Activated CD4-positive, alpha-beta T cell treated with anti-CD3 and anti-CD28 coated beads, Interleukin-2, Interleukin-4, amounts not matched to agents 100 ng/mL and 50 ng/mL, durations not matched to agents 16 hours and 8 hours (primary cell): Measurements from ENCODE around the gene MRPL27.

Experiments
- DNase-seq: peaks from one replicate; pipeline ENCODE4 v3.0.0-alpha.2; 2020; ENCODE audit warnings: low spot score

MRPL27 gene

GRCh38 chr17:50386510-50386909 lies 13.5 kb upstream of the MRPL27 start:
- no peak for DNase-seq

- no peak for DNase-seq
Measured at GRCh38 chr17:50382931-50383330, 9.9 kb upstream of the MRPL27 start.

- DNase-seq, result no peak
Measured at GRCh38 chr17:50381920-50382319, 8.9 kb upstream of the MRPL27 start.

GRCh38 chr17:50381260-50381815 lies 8.4 kb upstream of the MRPL27 start:
- DNase-seq, result no peak

DNA sequence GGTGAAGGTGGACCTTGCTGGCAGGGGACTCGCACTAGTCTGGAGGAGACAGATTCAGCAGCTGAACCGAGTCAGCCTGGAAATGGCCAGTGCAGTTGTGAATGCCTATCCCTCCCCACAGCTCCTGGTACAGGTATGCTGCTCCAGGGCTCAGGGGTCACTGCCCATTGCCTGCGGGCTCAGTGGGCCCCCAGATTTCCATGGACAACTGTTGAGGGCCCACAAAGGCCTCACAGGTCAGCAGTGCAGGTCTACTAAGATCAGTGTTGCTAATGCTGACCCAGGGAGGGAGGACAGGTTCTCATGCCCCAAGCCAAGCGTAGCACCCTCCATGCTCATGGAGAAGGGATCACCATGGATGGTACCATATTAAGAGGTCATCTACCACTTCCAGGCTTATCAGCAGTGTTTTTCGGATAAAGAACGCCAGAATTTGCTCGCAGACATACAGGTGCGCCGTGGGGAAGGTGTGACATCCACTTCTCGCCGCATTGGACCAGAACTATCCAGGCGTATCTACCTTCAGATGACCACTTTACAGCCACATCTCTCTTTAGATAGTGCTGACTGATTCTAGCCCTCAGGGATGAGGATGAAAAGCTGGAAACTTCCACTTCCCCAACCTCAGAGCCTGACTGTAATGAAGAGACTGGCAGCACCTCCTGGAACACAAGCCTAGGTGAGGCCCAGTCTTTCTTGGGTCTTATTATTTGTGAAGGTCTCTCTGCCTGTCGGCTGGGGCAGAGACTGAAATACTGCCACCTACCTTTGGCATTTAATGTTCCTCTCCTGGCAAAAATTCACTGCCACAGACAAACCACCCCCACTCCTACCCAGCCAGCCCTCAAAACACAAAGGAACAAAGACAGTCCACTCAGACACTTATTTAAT lies 7.6 kb upstream of the MRPL27 start:
- no peak for DNase-seq

GRCh38 chr17:50379351-50380132 lies 6.6 kb upstream of the MRPL27 start:
- no peak for DNase-seq

GRCh38 chr17:50375858-50376538 lies 3.0 kb upstream of the MRPL27 start:
- DNase-seq, result no peak

DNA sequence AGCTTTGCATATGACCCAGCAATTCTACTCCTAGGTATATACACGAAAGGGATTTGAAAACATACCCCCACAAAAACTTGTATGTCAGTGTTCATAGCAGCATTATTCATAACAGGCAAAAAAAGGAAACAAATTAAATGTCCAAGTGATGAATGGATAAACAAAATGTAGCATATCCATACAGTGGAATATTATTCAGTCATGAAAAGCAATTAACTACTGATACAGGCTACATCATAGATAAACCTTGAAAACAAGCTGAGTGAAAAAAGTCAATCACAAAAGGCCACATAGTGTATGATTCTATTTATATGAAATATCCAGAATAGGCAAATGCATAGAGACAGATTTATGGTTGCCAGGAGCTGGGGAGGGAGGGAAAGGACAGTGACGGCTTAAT lies 721 bp upstream of the MRPL27 start:
- no peak for DNase-seq

DNA sequence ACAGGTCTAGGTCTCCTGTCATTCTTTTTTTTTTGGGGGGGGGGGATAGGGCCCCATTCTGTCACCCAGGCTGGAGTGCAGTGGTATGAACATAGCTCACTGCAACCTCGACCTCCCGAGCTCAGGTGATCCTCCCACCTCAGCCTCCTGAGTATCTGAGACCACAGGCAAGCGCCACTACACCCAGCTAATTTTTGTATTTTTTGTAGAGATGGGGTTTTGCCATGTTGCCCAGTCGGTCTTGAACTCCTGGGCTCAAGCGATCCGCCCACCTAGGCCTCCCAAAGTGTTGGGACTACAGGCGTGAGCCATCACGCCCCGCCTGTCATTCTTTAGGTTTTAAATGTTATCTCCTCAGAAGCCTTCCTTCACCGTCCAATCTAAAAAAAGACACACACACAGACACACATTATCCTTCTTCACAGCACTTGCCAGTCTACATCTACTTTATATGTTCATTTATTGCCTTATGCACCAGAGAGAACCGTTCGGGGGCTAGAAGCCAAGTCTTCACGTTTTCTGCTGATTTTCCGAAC lies 694 bp downstream of the MRPL27 start:
- DNase-seq, result no peak

DNA sequence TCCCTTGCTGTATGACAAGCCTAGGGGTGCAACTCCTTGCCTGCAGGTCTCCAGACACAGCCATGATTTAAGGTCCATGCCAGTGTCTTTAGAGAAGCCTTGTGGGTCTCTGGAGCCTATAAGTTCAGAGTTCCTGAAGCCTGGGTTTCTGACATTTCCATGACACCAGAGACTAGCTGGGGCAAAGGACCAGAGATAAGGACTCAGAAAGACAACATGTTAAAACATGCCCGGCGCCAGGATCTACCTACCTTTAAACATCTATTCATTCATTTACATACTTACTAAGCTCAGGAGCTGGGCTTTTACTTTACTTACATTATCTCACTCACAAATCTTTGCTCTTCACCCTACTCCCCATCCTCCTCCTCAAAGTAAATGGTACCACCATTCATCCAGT lies 1.5 kb downstream of the MRPL27 start:
- no peak for DNase-seq

- no peak for DNase-seq
Measured at GRCh38 chr17:50370052-50370451, 2.9 kb downstream of the MRPL27 start.

DNA sequence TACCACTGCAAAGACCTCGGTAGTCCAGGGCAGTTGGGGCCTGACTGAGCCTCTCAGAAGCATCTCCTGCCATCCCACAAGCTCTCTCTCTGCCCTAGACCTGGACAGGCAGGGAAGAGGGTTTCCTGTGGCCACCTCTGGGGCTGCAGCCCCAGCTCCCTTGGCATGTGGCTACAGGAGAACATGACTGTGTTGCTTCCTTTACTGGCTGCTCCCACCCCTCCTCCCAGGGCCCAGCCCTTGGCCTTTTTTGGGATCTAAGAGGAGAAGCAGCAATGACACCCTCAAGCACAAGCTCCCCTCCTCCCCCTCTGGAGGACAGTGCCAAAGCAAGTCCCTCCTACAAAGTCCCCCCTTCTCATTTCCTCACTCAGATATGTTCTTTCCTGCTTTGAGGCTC lies 5.6 kb downstream of the MRPL27 start:
- no peak for DNase-seq

DNA sequence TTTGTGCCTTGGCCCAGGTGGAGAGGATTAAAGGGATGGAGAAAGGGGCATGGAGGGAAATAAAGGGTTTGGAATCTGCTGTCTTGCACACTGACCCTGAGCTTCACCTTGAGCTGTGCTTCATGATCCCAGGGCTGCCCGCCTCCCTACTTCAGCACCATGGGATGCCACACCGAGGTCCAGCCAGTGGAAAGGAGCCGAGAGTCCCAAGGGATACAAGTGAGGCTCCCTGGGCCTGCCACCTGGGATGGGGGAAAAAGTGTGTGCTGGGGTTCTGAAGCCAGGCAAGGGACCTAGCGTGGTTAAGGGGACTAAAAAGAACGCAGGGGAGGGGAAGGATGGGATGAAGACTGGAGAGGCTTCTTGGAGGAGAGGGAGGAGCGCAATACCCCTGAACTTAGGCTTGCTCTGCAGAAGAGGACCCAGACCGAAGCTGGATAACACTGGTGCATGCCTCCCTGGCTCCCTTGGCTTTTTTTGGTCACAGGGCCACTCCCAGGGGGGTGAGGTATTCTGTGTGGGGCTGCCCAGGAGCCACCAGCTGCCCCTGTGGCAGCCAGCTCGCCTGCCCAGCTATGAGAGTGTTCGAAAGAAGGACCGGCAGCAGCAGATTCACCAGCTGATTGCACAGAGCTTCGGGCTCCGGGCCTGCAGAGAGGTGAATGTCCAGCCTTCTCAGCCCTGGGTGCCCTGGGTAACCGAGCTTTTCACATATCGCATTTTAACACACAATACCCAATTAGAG lies 7.2 kb downstream of the MRPL27 start:
- no peak for DNase-seq

GRCh38 chr17:50365165-50365564 lies 7.8 kb downstream of the MRPL27 start:
- no peak for DNase-seq

DNA sequence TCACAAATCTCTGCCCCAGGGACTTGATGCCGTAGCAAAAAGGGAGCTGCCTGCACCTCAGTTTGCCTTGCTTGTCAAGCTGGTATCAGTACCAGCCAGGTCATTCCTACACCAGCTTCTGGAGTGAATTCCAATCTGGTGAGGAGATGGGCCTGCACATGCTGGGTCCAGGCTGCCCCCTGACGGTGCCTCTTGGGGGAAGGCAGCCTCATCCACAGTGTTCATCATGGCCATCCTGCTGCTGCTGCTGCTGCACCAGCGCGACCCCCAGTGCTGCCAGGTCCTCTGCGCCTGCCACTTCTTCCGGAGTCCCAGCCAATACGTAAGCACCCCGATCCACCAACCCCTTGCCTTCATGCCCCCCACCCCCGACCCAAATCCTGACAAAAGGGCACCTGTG lies 8.3 kb downstream of the MRPL27 start:
- DNase-seq, result no peak

DNA sequence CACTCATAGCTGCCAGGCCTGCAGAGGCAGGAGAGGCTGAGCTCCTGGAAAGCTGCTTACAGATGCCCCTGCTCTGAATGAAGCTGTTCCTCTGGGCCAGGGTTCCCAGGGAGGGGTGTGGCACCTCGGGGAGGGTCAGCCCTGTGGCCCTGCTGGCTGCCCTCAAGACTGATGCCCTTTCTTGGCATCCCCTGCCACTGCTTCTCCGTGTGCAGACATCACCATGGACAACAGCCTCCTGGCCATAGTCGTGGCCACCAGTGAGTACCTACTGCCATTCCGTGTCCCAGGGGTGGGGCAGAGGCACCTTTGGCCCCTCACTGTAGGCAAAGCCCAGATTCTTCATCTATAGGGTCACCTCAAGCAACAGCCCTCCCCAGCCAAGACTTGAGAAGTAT lies 8.9 kb downstream of the MRPL27 start:
- no peak for DNase-seq

DNA sequence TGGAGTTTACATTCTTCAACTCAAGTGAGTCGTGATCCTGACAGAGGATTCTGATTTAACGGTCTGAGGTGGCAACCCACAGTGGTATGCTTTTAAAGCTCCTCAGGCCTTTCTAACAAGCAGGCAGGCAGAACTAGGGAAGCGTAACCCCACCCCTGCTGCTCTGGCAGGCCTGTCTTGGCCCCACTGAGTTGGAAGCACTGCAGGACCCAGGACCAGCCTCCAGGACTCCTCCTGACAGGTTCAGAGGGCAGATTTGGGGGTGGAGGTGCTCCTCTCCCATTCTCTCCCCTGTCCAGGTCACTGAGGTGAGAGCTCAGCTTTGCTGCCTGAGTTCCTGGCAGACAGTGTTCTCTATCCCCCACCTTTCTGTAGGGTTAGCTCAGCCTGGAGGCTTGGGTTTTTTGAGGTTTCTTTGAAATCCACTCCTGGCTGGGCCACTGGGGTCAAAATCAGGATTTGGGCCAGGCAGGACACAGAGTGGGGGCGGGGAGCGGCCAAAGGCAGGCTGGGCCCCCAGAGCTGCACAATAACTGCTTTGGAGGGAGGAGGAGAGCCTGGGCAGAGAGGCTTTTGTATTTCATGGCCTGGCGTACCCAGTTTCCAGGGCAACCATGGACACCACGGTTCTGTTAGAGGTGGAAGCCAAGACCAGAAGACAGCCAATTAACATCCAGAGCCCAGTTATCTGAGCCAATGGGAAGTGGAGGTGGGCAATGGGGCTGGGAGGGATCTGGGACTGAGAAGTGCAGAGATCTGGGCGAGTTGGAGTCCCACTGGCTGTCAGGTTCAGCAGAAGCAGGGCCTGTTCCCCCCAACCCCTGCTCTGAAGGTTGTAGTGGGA lies 9.5 kb downstream of the MRPL27 start:
- DNase-seq, result no peak

DNA sequence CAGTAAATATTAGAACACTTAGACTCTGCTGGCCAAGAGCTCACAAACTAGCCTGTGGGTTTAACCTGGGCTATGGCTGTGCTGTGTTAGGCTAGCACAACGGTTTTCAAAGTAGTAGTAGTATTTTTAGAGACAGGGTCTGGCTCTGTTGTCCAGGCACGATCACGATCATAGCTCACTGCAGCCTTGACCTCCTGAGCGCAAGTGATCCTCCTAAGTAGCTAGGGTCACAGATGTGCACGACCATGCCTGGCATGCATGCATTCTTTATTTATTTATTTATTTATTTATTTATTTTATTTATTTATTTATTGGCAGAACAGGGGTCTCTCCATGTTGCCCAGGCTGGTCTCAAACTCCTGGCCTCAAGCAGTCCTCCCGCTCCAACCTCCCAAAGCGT lies 10.3 kb downstream of the MRPL27 start:
- no peak for DNase-seq

DNA sequence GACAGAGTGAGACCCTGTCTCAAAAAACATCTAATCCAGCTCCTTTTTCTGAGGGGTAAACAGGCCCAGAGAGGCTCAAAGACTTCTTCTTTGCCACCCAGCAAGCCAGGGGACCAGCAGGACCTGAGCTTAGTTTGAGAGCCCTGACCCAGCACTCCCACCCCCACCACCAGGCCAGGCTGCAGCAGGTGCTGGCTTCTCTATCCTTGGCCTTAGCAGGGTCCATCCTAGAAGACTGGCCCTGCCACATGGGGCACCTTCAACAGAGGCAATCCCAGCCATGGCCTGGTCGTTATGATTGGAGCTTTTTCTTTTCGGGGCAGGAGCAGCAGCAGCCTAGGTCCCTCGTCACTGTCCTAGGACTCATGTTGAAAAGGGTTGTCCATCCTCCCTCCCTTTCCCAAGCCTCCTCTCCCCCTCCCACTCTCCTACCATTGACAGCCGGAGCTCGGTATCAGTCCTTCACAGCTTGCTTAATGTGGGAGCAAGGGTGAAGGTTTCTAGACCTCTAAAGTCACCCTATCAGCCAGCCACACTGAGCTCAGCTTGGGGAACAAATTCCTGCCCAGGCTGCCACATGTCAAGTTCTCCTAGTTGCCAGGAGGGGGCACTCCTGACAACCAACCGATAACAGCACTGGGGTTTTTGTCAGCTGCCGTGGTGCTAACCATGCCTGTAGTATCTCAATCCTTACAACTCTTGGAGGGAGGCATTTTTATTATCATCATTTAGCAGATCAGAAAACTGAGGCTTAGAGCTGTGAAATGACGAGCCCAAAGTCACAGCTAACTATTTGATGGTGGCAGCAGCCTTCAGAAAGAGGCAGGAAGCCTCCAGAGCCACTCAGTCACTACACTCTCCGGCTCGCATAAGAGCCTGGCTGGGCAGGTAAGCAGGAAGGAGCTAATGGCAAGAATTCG lies 11.2 kb downstream of the MRPL27 start:
- DNase-seq, result peak; percentile 69
